ENCODE measurements around the gene BAG5.

Gene BAG5

DNA sequence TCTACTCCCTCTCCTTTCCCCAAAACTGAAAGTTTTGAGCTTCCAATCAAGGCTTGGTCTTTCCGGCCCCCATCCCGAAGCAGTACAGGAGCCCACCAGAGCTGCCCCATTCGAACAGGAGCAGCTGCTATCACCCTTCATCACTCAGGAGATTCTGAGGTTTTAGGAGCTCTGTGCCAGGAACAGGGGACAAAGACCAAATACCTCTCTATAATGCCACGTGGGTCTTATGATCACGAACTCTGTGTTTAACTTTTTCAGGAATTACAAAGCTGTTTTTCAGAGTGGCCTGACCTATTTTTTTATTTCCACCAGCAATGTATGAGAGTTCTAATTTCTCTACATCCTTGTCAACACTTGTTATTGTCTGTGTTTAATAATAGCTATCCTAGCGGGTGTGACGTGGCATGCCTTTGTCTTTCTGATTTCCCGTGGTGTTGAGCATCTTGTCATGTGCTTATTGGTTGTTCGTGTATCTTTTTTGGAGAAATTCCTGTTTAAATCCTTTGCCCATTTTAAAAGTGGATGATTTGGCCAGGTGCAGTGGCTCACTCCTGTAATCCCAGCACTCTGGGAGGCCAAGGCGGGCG is 22.0 kb upstream of the BAG5 start:
- no peak for FAIRE-seq
- TF ChIP-seq POLR2AphosphoS5 (IDR thresholded peaks at IDR 0.05; ENCODE audit: low read depth, low read length), result no peak
- no peak for TF ChIP-seq POLR2A (IDR thresholded peaks at IDR 0.05; ENCODE audit: low read depth, low read length)
- TF ChIP-seq TAF1 (IDR thresholded peaks at IDR 0.05; ENCODE audit: borderline replicate concordance, low read depth, low read length), result no peak
- no peak for DNase-seq (ENCODE audit: insufficient read length)

DNA sequence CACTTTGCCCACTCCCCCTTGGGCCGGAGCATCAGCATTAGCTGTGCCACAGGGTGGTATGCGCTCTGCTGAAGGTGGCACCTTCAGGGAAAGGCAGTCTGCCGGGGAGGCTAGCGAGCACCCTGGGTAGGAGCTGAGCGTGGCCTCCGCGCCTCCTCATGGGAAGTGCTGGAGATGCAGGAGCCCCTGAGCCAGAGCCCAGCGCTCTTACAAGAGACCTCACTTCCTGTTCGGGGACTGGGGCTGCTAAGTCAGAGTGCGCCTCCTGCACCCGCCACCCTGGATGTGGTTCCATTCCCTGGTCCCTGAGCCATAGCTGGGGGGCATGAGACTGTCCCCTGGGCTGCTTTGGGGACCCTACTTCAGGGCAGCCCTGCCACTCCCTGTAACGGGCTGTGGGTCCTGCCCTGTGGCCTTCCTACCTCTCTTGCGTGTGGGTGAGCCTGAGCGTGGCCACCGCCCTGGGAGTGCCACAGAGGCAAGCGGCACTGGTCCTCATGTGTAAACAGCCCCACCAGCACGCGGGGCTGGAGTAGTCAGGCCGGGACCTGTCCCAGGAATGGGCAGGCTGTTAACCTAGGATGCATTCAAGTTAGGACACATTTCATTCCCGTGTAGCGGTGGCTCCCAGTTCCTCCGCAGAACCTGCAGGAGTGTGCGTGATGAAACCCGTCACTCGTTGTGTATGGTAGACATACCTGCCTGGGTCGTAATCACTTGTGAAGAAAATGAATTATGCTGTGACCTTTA is 19.7 kb upstream of the BAG5 start:
- FAIRE-seq, result no peak
- DNase-seq (ENCODE audit: insufficient read length), result no peak

DNA sequence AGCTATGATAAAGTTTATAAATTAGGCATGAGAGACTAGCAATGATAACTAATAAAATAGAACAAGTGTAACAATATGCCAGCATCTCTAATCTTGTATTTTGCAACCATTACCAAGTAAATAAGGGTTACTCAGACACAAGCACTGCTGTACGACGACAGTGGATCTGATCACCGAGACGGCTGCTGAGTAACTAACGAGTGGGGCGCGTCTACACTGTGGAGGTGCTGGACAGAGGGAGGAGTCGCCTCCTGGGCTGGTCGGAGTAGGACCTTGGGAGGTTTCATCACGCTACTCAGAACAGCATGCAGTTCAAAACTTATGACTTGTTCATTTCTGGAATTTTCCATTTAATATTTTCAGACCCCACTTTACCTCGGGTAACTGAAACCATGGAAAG is 18.7 kb upstream of the BAG5 start:
- no peak for TF ChIP-seq TAF1 (IDR thresholded peaks at IDR 0.05; ENCODE audit: borderline replicate concordance, low read depth, low read length)
- no peak for TF ChIP-seq POLR2AphosphoS5 (IDR thresholded peaks at IDR 0.05; ENCODE audit: low read depth, low read length)
- TF ChIP-seq POLR2A (IDR thresholded peaks at IDR 0.05; ENCODE audit: low read depth, low read length), result no peak
- DNase-seq (ENCODE audit: insufficient read length), result no peak
- FAIRE-seq, result no peak

More for the DNA sequence above, 19.7 kb upstream of the BAG5 start:
- TF ChIP-seq TAF1 (IDR thresholded peaks at IDR 0.05; ENCODE audit: borderline replicate concordance, low read depth, low read length), result no peak
- TF ChIP-seq POLR2AphosphoS5 (IDR thresholded peaks at IDR 0.05; ENCODE audit: low read depth, low read length), result no peak
- TF ChIP-seq POLR2A (IDR thresholded peaks at IDR 0.05; ENCODE audit: low read depth, low read length), result no peak

DNA sequence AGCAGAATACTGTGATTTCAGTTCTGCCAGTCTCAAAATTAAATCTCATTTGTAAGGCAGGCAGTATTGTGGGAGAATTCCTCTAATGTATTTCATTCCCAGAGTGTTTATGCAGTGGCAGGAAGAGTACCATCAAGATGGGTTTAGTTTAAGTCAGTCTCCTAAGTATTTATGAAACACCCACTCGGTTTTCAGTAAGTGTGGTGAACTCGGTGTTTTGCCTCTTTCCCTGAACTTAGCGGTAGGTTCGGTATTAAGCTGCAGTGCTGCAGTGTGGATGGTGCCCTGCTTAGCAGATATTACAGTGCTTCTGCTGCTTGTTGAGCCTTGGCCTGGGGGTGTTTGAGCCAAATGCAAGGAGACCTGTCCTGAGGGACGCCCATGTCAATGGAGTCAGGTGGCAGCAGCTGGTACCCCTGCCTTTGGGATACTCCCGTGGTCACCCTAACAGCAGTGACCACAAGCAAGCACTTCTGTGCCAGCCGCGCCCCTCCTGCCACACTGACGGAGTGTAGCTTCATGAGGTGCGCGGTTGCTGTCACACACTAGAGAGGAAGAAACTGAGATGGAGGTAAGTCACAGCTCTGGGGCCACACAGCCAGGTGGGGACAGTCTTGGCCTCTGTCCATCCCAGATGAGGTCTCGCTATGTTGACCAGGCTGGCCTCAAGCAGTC is 16.1 kb upstream of the BAG5 start:
- TF ChIP-seq POLR2A (IDR thresholded peaks at IDR 0.05; ENCODE audit: low read depth, low read length), result no peak
- no peak for TF ChIP-seq POLR2AphosphoS5 (IDR thresholded peaks at IDR 0.05; ENCODE audit: low read depth, low read length)
- TF ChIP-seq TAF1 (IDR thresholded peaks at IDR 0.05; ENCODE audit: borderline replicate concordance, low read depth, low read length), result no peak
- FAIRE-seq, result no peak
- no peak for DNase-seq (ENCODE audit: insufficient read length)

DNA sequence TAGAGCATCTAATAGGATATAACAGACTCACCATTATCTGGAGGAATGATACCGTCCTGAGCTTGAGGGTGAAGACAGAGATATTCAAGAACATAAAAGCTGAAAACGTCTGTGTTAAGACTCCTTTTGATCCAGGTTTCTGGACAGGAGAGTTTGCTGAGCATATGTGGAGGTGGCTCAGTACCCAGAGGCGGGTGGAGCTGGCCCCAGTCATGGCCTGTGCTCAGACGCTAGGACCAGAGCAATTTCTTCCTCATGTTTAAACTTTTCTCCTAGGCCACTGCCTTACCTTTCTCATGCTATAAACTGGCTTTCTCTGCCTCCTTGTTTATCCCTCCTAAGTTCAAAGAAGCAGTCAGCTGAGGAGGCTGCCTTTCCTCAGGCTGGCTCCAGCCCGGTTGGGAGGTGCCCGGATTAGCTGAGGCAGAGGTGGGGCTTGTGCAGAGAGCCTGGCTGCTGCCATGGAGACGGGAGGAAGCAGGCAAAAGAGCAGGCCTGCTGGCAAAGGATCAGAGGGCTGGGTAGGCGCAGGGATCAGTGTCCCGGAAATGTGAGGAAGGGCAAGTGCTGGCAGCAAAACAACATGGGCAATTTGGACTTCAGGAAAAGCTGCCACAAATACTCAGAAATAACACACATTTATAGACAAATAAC is 14.0 kb upstream of the BAG5 start:
- DNase-seq (ENCODE audit: insufficient read length) (no peak), FAIRE-seq (no peak)
- no peak for TF ChIP-seq POLR2AphosphoS5 (IDR thresholded peaks at IDR 0.05; ENCODE audit: low read depth, low read length)
- no peak for TF ChIP-seq TAF1 (IDR thresholded peaks at IDR 0.05; ENCODE audit: borderline replicate concordance, low read depth, low read length)
- TF ChIP-seq POLR2A (IDR thresholded peaks at IDR 0.05; ENCODE audit: low read depth, low read length), result no peak

DNA sequence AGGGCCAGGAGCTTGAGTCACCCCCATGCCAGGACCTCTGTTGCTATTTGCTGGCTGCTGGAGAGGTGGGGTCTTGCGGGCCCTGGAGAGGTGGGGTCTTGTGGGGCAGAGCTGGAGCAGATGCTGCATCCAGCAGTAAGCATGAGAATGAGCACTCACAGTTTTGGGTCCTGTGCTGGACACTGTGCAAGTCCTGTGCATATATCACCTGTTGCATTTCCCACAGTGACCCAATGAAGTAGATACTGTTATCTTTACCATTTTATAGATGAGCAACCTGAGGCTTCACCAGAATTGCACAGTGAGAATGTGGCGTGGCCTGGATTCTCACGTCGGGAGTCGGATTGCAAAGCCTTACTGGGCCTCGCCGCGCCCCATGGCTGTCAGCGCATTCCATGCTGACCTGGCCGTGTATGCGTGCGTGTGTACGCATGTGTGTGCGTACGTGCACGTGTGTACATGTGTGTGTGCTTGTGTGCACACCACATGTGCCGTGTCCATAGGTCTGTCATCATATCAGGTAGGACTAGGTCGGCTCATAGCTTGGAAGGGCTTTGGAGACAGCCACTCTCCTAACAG is 12.3 kb upstream of the BAG5 start:
- DNase-seq (ENCODE audit: insufficient read length), result no peak
- TF ChIP-seq TAF1 (IDR thresholded peaks at IDR 0.05; ENCODE audit: borderline replicate concordance, low read depth, low read length), result no peak
- TF ChIP-seq POLR2A (IDR thresholded peaks at IDR 0.05; ENCODE audit: low read depth, low read length), result no peak
- TF ChIP-seq POLR2AphosphoS5 (IDR thresholded peaks at IDR 0.05; ENCODE audit: low read depth, low read length), result no peak
- no peak for FAIRE-seq

DNA sequence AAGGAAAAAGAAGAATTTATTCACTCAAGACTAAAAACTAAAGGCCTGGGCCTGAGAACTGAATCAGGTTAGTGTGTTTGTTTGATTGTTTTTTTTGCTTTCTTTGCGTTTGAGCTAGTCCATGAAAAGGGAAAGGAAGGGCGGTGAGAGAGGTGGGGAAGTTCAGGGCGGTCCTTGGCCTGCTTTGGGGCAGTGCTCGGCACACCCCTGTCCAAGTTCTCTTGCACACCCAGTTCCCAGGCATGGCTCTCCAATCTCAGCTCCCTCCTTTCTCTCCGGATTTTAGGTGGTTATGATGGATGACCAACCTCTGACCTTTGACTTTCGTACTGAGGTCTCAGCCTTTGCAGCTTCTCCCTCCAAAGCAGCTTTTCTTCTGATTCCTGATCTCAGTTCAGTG is 11.6 kb upstream of the BAG5 start:
- no peak for DNase-seq (ENCODE audit: insufficient read length)
- FAIRE-seq, result no peak
- no peak for TF ChIP-seq TAF1 (IDR thresholded peaks at IDR 0.05; ENCODE audit: borderline replicate concordance, low read depth, low read length)
- no peak for TF ChIP-seq POLR2A (IDR thresholded peaks at IDR 0.05; ENCODE audit: low read depth, low read length)
- TF ChIP-seq POLR2AphosphoS5 (IDR thresholded peaks at IDR 0.05; ENCODE audit: low read depth, low read length), result no peak

DNA sequence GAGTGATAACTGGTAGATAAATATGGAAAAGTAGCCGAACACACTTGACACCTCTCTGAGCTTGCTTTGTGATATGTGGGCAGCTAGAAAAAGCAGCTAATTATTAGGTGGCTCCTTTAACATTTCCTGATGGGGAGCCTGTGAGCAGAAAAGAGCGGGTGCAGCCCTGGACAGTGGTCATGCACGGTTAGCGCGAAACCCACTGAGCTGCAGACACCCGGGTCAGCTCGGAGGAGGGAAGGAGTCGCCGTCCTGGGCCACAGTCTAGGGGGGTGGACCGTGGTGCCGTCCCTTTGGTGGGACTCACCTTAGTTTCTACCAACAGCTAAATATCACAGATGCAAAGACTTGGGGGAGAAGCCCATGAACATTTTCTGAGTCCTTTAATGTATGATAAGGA is 7.0 kb upstream of the BAG5 start:
- no peak for TF ChIP-seq POLR2A (IDR thresholded peaks at IDR 0.05; ENCODE audit: low read depth, low read length)
- no peak for TF ChIP-seq TAF1 (IDR thresholded peaks at IDR 0.05; ENCODE audit: borderline replicate concordance, low read depth, low read length)
- no peak for TF ChIP-seq POLR2AphosphoS5 (IDR thresholded peaks at IDR 0.05; ENCODE audit: low read depth, low read length)
- no peak for FAIRE-seq
- DNase-seq (ENCODE audit: insufficient read length), result no peak

DNA sequence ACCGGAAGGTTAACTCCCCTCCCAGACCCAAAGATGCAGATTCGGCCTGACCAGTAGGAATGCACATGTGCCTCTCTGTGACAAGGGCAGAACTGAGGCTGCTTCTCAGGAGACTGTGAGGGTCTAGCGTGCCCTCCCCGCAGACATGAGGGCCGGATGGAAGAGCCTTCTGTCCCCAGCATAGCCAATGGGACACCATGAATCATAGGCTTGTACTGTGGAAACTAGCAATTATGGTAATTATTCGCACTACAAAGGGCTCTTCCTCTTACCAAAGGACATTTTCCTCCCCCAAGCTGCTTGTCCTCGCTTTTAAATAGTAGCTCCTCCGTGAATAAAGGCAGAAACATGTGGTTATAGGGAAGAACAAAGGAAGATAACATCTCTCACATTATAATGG is 6.5 kb upstream of the BAG5 start:
- no peak for DNase-seq (ENCODE audit: insufficient read length)
- FAIRE-seq, result no peak
- TF ChIP-seq POLR2AphosphoS5 (IDR thresholded peaks at IDR 0.05; ENCODE audit: low read depth, low read length), result no peak
- no peak for TF ChIP-seq POLR2A (IDR thresholded peaks at IDR 0.05; ENCODE audit: low read depth, low read length)
- TF ChIP-seq TAF1 (IDR thresholded peaks at IDR 0.05; ENCODE audit: borderline replicate concordance, low read depth, low read length), result no peak

DNA sequence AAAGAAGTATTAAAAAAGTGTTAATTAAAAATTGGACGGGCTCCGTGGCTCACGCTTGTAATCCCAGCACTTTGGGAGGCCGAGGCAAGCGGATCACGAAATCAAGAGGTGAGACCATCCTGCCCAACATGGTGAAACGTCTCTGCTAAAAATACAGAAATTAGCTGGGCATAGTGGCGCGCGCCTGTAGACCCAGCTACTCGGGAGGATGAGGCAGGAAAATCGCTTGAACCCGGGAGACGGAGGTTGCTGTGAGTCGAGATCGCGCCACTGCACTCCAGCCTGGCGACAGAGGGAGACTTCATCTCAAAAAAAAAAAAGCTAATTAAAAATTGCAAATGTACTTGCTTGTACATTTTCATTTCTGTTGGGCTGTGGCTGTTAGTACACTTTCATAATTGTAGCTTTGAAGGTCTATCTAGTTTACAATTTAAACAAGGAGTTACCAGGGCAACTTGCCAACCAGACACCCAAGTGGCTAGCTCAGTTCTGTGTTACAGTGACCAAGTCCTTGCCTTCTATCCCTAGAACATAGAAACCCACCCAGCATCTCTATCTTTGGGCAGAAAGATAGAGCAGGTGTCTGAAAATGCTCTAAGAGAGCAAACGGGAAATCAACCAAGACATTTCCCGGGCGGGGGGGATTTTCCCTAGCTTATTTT is 1.5 kb upstream of the BAG5 start:
- TF ChIP-seq POLR2AphosphoS5 (IDR thresholded peaks at IDR 0.05; ENCODE audit: low read depth, low read length) (no peak), POLR2A (IDR thresholded peaks at IDR 0.05; ENCODE audit: low read depth, low read length) (no peak)
- DNase-seq (ENCODE audit: insufficient read length), result no peak
- FAIRE-seq, result no peak

DNA sequence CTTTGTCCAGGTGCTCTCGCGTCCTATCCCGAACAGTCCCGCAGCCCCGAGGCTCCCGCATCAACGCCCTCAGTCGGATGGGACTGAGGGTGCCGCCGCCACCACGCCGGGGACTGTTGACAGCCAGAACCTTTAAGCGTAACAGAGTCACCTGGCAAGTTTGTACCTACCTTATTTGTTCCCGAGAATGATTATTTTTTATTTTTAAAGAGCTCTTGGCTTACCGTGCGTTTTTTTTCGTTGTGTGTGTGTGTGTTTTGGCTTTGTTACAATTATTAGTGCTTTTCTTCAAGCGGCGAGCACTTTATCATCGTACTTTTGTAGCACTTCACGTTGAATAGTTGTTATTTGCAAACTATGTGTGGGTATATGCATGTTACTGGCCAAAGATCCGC is 766 bp upstream of the BAG5 start:
- FAIRE-seq, result no peak
- TF ChIP-seq POLR2AphosphoS5 (IDR thresholded peaks at IDR 0.05; ENCODE audit: low read depth, low read length) (no peak), TAF1 (IDR thresholded peaks at IDR 0.05; ENCODE audit: borderline replicate concordance, low read depth, low read length) (no peak), POLR2A (IDR thresholded peaks at IDR 0.05; ENCODE audit: low read depth, low read length) (no peak)
- no peak for DNase-seq (ENCODE audit: insufficient read length)
